Astrocyte (in vitro differentiated cells and primary cell): ENCODE data around the gene CACNB1.

ENCODE experiments used
- EZH2 ChIP-seq: IDR thresholded peaks from 2 replicates; pipeline ENCODE4 v1.6.1; 2012; ENCODE audit warnings: mild to moderate bottlenecking, low read length, inconsistent platforms; ENCODE audit not compliant: insufficient read depth
- TF ChIP-seq, protein P1 (sequence below): IDR thresholded peaks from 2 replicates; pipeline ENCODE4 v1.5.1; 2011; ENCODE audit warnings: low read depth, mild to moderate bottlenecking, inconsistent platforms, low read length, moderate library complexity; ENCODE audit not compliant: insufficient read depth

- TF ChIP-seq, protein P1, sequence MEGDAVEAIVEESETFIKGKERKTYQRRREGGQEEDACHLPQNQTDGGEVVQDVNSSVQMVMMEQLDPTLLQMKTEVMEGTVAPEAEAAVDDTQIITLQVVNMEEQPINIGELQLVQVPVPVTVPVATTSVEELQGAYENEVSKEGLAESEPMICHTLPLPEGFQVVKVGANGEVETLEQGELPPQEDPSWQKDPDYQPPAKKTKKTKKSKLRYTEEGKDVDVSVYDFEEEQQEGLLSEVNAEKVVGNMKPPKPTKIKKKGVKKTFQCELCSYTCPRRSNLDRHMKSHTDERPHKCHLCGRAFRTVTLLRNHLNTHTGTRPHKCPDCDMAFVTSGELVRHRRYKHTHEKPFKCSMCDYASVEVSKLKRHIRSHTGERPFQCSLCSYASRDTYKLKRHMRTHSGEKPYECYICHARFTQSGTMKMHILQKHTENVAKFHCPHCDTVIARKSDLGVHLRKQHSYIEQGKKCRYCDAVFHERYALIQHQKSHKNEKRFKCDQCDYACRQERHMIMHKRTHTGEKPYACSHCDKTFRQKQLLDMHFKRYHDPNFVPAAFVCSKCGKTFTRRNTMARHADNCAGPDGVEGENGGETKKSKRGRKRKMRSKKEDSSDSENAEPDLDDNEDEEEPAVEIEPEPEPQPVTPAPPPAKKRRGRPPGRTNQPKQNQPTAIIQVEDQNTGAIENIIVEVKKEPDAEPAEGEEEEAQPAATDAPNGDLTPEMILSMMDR: no peak
- no peak for TF ChIP-seq EZH2
Observed at GRCh38 chr17:39183045-39183444, 14.4 kb downstream of the CACNB1 start.
